ENCODE data around the gene UNC5CL.

The UNC5CL gene

GRCh38 chr6:41039060-41039998, at the start of gene UNC5CL:
Gene UNC5CL, minus strand, starts transcription at chr6:41039221. Its CDS starts 4,147 bp downstream, at chr6:41035074.
- no peak within 1 kb of the TSS for H3K4me3 ChIP-seq (ENCODE audit: low read depth, low read length)
- peak; percentile 75; the same call in 1 of the 2 replicates for TF ChIP-seq CTCF (IDR thresholded peaks at IDR 0.05; ENCODE audit: borderline replicate concordance, insufficient read depth, low read depth, low read length)

- H3K4me3 ChIP-seq (ENCODE audit: low read depth, low read length) = no peak overlapping the region
- no peak for TF ChIP-seq CTCF (IDR thresholded peaks at IDR 0.05; ENCODE audit: borderline replicate concordance, insufficient read depth, low read depth, low read length)
These were observed 49.4 kb upstream of the UNC5CL start for GRCh38 chr6:41088451-41088850.

GRCh38 chr6:41085182-41085581, 46.2 kb upstream of the UNC5CL start:
- H3K4me3 ChIP-seq (ENCODE audit: low read depth, low read length) = no peak overlapping the region
- no peak for TF ChIP-seq CTCF (IDR thresholded peaks at IDR 0.05; ENCODE audit: borderline replicate concordance, insufficient read depth, low read depth, low read length)

GRCh38 chr6:41083072-41083471, 44.1 kb upstream of the UNC5CL start:
- no peak for TF ChIP-seq CTCF (IDR thresholded peaks at IDR 0.05; ENCODE audit: borderline replicate concordance, insufficient read depth, low read depth, low read length)

GRCh38 chr6:41080621-41081020, 41.6 kb upstream of the UNC5CL start:
- TF ChIP-seq CTCF (IDR thresholded peaks at IDR 0.05; ENCODE audit: borderline replicate concordance, insufficient read depth, low read depth, low read length) = no peak

More at GRCh38 chr6:41083072-41083471, 44.1 kb upstream of the UNC5CL start:
- H3K4me3 ChIP-seq (ENCODE audit: low read depth, low read length) = no peak overlapping the region

GRCh38 chr6:41079080-41079479, 40.1 kb upstream of the UNC5CL start:
- no peak for TF ChIP-seq CTCF (IDR thresholded peaks at IDR 0.05; ENCODE audit: borderline replicate concordance, insufficient read depth, low read depth, low read length)
- no peak overlapping the region for H3K4me3 ChIP-seq (ENCODE audit: low read depth, low read length)

More at GRCh38 chr6:41080621-41081020, 41.6 kb upstream of the UNC5CL start:
- no peak overlapping the region for H3K4me3 ChIP-seq (ENCODE audit: low read depth, low read length)

GRCh38 chr6:41078101-41078500, 39.1 kb upstream of the UNC5CL start:
- no peak for TF ChIP-seq CTCF (IDR thresholded peaks at IDR 0.05; ENCODE audit: borderline replicate concordance, insufficient read depth, low read depth, low read length)
- H3K4me3 ChIP-seq (ENCODE audit: low read depth, low read length) = no peak overlapping the region

Data from GM12875 (cell line).